Superior temporal gyrus (tissue), 1 donor: ENCODE measurements around the gene RFTN1.
"Not testable (repeated sequence)": the region's sequence is repeated elsewhere in the genome, so short reads cannot be mapped to it uniquely, and the experiment has no call there.

Source experiments
- DNase-seq: peaks from one replicate; pipeline ENCODE4 v3.0.0-alpha.2; 2016; ENCODE audit errors: extremely low spot score

Gene RFTN1

GRCh38 chr3:16329036-16329825 lies 184.3 kb downstream of the RFTN1 start:
- no peak for DNase-seq

DNA sequence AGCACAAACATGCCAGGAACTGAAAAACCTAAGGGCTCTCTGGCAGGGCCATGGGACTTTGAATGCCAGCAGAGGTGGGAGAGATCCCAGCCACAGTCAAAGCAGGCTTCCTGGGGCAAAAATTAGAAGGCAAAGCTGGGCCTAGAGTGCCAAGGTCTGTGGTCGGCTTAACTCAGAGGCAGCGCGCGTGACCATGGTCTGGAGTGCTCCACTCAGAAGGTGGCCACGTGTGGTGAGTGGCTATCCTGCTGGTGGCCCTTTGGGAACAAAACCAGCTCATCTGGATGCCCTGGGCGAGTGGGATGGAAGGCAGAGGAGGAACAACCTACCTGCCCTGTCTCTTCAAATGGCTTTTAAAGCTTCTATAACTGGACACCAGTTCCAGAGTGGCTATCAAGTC lies 185.4 kb downstream of the RFTN1 start:
- DNase-seq: no peak

GRCh38 chr3:16326724-16327349 lies 186.7 kb downstream of the RFTN1 start:
- no peak for DNase-seq

DNA sequence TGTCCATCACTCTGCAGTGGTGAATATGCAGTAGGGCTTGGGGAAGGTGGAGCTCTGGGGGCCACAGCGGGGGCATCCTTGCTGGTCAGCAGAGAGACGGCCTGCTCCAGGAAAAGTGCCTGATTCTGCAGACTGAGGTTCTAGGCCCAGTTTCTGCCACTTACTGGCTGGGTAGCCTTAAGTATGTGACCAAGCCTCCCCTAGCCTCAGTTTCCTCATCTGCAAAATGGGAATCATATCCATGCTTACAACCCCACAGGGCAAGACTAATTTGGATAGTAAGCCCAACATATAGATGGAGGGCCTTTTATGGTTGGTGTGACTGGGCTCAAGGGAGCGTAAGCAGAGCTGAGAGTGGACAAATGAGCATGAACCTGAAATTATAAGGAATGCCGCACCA lies 187.6 kb downstream of the RFTN1 start:
- no peak for DNase-seq

DNA sequence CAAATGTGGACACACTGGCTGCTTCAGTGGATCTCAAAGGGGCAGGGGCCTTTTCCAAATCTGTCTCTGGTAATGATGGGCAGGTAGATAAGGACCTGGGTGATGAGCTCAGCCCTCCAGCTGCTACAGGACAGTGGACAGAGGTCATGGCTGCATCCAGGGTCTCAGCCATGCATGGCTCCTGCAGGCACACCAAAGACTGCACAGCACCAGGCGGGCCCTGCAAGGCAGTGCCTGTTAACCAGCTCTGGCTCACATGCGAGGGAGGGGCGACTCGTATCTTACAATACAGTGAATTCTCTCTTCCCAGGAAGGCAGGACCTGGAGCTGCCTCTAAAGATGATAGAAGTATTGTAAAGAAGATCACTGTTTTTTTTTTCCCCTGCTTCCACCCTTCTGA lies 189.8 kb downstream of the RFTN1 start:
- DNase-seq: no peak

DNA sequence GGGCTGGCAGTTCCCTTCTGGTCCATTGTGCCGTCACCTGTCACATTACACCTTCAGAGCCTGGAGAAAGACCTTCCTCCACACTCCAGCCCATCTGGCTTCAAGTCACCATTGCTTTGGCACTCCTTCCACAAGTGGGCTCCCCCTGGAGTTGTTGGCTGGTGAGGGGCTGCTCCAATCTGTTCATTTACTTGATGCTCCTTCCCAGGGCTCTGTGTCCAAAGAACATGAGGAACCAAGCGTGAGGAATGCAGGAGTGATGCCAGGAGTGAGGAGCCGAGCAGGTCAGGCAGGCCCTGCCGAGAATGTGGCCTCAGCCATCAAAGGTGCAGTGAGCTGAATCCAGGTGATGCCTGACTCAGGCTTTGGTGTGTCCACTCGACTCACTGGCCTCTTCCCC lies 191.3 kb downstream of the RFTN1 start:
- no peak for DNase-seq

DNA sequence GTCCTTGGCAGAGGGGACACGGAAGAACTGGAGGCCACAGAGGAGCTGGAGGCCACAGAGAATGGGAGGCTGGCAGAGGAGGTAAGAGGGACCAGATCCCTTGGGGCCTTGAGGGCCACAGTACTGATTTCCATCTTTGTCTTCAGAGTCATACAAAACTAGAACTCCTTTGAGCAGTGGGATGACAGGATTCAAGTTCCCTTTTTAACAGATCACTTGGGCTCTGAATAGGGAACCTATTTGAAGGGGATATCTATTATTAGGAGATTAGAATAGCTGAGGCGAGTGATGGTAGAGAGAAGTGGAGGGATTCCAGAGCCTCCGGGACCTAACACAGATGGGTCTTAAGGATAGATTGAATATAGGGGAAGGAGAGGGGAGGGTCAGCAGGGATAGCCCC lies 192.8 kb downstream of the RFTN1 start:
- DNase-seq: no peak

DNA sequence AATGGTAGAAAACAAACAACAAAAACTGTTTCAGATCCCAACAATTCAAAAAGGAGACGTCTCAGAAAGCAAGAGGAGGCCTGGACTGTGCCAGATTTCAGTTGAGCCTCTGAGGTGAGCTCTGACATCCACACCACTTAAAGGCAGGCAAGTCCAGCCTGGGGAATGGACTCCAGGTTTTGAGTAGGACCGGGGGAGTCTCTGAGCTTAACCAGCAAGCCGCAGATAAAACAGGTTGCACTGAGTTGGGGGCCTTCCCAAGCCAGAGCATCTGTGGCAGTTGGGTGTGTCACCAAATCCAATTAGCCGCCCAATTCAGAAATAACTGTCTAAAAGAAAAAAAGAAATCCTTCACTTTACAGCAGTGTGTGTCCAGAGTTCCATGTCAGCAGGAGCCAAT lies 193.8 kb downstream of the RFTN1 start:
- no peak for DNase-seq

- DNase-seq: no peak
These were observed 194.2 kb downstream of the RFTN1 start for GRCh38 chr3:16319307-16319706.

DNA sequence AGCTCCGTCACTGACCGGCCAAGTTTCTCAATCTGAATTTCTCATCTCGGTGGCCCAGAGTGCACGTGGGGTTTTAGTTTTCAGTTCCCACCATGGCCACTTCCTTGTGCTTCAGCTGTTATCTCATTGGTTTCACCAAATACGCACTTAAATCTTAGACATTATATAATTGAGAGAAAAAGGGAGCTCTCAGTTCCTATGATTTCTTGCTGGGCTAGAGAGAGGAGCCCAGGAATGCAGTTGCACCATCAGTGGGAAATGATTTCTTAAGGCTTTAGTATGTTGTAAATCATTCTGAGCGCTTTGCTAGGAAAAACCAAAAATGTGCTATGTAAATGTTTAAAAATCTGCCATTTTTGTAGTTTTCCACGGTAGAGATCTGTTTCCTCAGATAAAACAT lies 195.3 kb downstream of the RFTN1 start:
- DNase-seq: no peak

DNA sequence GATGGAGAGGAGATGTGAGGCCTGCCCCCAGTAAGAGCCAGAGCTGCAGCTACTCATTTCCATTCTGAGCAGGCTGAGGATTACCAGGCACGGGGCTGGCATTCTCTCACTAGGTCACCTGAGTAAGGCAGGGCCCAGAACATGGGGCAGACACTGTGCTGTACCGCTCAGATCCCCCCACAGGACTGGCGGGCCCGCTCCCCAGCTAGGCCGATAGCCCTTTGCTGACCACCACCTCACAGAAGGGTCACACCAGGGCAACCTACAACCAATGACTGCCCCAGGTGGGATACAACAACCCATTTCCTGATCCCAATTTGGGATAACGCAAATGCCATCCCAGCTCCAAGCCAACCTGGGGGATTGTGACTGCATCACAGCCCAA lies 195.9 kb downstream of the RFTN1 start:
- DNase-seq: no peak

- DNase-seq: no peak
These were observed 196.5 kb downstream of the RFTN1 start for GRCh38 chr3:16316847-16317560.

GRCh38 chr3:16316396-16316795 lies 197.1 kb downstream of the RFTN1 start:
- no peak for DNase-seq

- DNase-seq: no peak
These were observed 197.9 kb downstream of the RFTN1 start for GRCh38 chr3:16315623-16316022.

- DNase-seq: no peak
These were observed 199.4 kb downstream of the RFTN1 start for GRCh38 chr3:16313886-16314645.

DNA sequence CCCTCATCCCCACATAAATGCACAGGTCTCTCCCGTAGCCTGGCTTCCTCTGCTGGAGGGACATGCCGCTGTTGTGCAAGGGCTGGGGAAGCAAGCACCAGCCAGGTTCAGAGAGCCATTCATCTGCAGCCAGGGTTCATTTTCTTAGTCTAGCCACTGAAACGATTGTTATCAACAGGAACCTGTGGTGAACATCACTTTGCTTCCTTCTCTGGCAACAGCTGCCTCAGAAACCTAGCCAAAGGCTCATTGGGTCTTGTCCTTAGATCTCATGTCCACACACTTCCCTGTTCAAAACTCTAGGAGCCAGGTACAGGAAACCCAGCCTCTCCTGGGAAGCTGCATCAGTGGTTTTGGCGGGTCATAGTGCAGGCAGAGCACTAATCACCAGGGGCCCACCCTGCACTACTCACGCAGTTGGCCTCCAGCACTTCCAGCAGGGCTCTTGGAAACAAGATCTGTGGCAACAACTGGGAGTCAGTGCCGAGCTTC lies 201.5 kb downstream of the RFTN1 start:
- no peak for DNase-seq

- not testable (repeated sequence) for DNase-seq
These were observed 203.0 kb downstream of the RFTN1 start for GRCh38 chr3:16310486-16310885.

GRCh38 chr3:16309558-16309957 lies 203.9 kb downstream of the RFTN1 start:
- DNase-seq: peak; percentile 29

GRCh38 chr3:16308727-16309126 lies 204.8 kb downstream of the RFTN1 start:
- DNase-seq: no peak

- DNase-seq: peak; percentile 12
These were observed 205.5 kb downstream of the RFTN1 start for GRCh38 chr3:16307832-16308531.

GRCh38 chr3:16305111-16305541 lies 208.4 kb downstream of the RFTN1 start:
- DNase-seq: no peak
